IPS-18c (cell line): ENCODE measurements around the gene LRRFIP1.
"Not testable (repeated sequence)": the region's sequence is repeated elsewhere in the genome, so short reads cannot be mapped to it uniquely, and the experiment has no call there.

ENCODE experiments used
- H3K4me3 ChIP-seq: 2 replicates; pipeline ENCODE4 v1.7.0; 2013; ENCODE audit warnings: low read depth, mild to moderate bottlenecking, low read length, moderate library complexity; ENCODE audit not compliant: insufficient read depth
- H3K9me3 ChIP-seq: one replicate; pipeline ENCODE4 v1.6.1; 2013; ENCODE audit warnings: mild to moderate bottlenecking, low read length, moderate library complexity; ENCODE audit not compliant: control insufficient read depth, insufficient read depth

The LRRFIP1 gene

GRCh38 chr2:237594514-237594871, 32.9 kb upstream of the LRRFIP1 start:
- Histone ChIP-seq H3K9me3 (no peaks in the 10 kb centered on the region), H3K4me3 (no peak overlapping the region)

- not testable (repeated sequence) for H3K4me3 ChIP-seq
Measured at GRCh38 chr2:237595829-237596519, 31.4 kb upstream of the LRRFIP1 start.

GRCh38 chr2:237596520-237597195, 30.7 kb upstream of the LRRFIP1 start:
- H3K9me3 ChIP-seq, result no peaks in the 10 kb centered on the region

More at GRCh38 chr2:237595829-237596519, 31.4 kb upstream of the LRRFIP1 start:
- not testable (repeated sequence) for H3K9me3 ChIP-seq

GRCh38 chr2:237597196-237598145, 29.9 kb upstream of the LRRFIP1 start:
- Histone ChIP-seq H3K4me3 (no peak overlapping the region), H3K9me3 (no peaks in the 10 kb centered on the region)

More at GRCh38 chr2:237596520-237597195, 30.7 kb upstream of the LRRFIP1 start:
- no peak overlapping the region for H3K4me3 ChIP-seq

- Histone ChIP-seq H3K9me3 (no peaks in the 10 kb centered on the region), H3K4me3 (no peak overlapping the region)
Measured at GRCh38 chr2:237598468-237599208, 28.7 kb upstream of the LRRFIP1 start.

GRCh38 chr2:237599465-237600110, 27.8 kb upstream of the LRRFIP1 start:
- Histone ChIP-seq H3K9me3 (no peaks in the 10 kb centered on the region), H3K4me3 (no peak overlapping the region)

GRCh38 chr2:237600205-237600846, 27.1 kb upstream of the LRRFIP1 start:
- Histone ChIP-seq H3K9me3 (no peaks in the 10 kb centered on the region), H3K4me3 (no peak overlapping the region)

- Histone ChIP-seq H3K4me3 (no peak overlapping the region), H3K9me3 (peaks cover 3% of the 10 kb centered on the region)
Measured at GRCh38 chr2:237601453-237602116, 25.8 kb upstream of the LRRFIP1 start.

- Histone ChIP-seq H3K9me3 (peaks cover 3% of the 10 kb centered on the region), H3K4me3 (no peak overlapping the region)
Measured at GRCh38 chr2:237602409-237602808, 25.0 kb upstream of the LRRFIP1 start.

GRCh38 chr2:237603049-237603717, 24.2 kb upstream of the LRRFIP1 start:
- H3K4me3 ChIP-seq, result no peak overlapping the region

GRCh38 chr2:237603718-237604362, 23.5 kb upstream of the LRRFIP1 start:
- Histone ChIP-seq H3K9me3 (peaks cover 6% of the 10 kb centered on the region), H3K4me3 (no peak overlapping the region)

More at GRCh38 chr2:237603049-237603717, 24.2 kb upstream of the LRRFIP1 start:
- peaks cover 6% of the 10 kb centered on the region for H3K9me3 ChIP-seq

GRCh38 chr2:237604391-237604790, 23.0 kb upstream of the LRRFIP1 start:
- peaks cover 6% of the 10 kb centered on the region for H3K9me3 ChIP-seq

GRCh38 chr2:237604960-237605359, 22.4 kb upstream of the LRRFIP1 start:
- H3K4me3 ChIP-seq, result no peak overlapping the region
- peaks cover 6% of the 10 kb centered on the region for H3K9me3 ChIP-seq

More at GRCh38 chr2:237604391-237604790, 23.0 kb upstream of the LRRFIP1 start:
- H3K4me3 ChIP-seq, result no peak overlapping the region

GRCh38 chr2:237606522-237606921, 20.9 kb upstream of the LRRFIP1 start:
- H3K9me3 ChIP-seq, H3K4me3 ChIP-seq: not testable (repeated sequence)
